ENCODE data around the gene SPACDR.

SPACDR gene

GRCh38 chr7:100434297-100435144, 29.5 kb downstream of the SPACDR start:
- no peak for DNase-seq (ENCODE audit: low spot score)

- DNase-seq (ENCODE audit: low spot score), result no peak
These were observed 30.3 kb downstream of the SPACDR start for GRCh38 chr7:100433592-100434296.

GRCh38 chr7:100433276-100433591, 30.8 kb downstream of the SPACDR start:
- DNase-seq (ENCODE audit: low spot score), result no peak

- DNase-seq (ENCODE audit: low spot score), result no peak
These were observed 31.3 kb downstream of the SPACDR start for GRCh38 chr7:100432621-100433275.

GRCh38 chr7:100432053-100432452, 32.0 kb downstream of the SPACDR start:
- DNase-seq (ENCODE audit: low spot score), result no peak

GRCh38 chr7:100431286-100431735, 32.7 kb downstream of the SPACDR start:
- no peak for DNase-seq (ENCODE audit: low spot score)

GRCh38 chr7:100430493-100431285, 33.4 kb downstream of the SPACDR start:
- DNase-seq (ENCODE audit: low spot score), result peak; percentile 30

GRCh38 chr7:100429637-100430492, 34.2 kb downstream of the SPACDR start, which contains the start of gene MEPCE:
TSS of gene MEPCE (plus strand) at chr7:100429831. CDS start at chr7:100430019, 188 bp downstream.
- peak; percentile 90 for DNase-seq (ENCODE audit: low spot score)

GRCh38 chr7:100428967-100429636, 35.0 kb downstream of the SPACDR start:
- peak; percentile 99 for DNase-seq (ENCODE audit: low spot score)

- DNase-seq (ENCODE audit: low spot score), result peak; percentile 97
These were observed 35.7 kb downstream of the SPACDR start, which contains the start of gene ZCWPW1 for GRCh38 chr7:100428199-100428966. TSS of gene ZCWPW1 (minus strand) at chr7:100428703. CDS start at chr7:100420649, 8,054 bp downstream.

- no peak for DNase-seq (ENCODE audit: low spot score)
These were observed 36.3 kb downstream of the SPACDR start for GRCh38 chr7:100427762-100428198.

- no peak for DNase-seq (ENCODE audit: low spot score)
These were observed 37.5 kb downstream of the SPACDR start for GRCh38 chr7:100426516-100426915.

GRCh38 chr7:100425347-100425746, 38.7 kb downstream of the SPACDR start:
- no peak for DNase-seq (ENCODE audit: low spot score)

GRCh38 chr7:100423315-100423714, 40.7 kb downstream of the SPACDR start:
- DNase-seq (ENCODE audit: low spot score), result no peak

- DNase-seq (ENCODE audit: low spot score), result no peak
These were observed 44.3 kb downstream of the SPACDR start for GRCh38 chr7:100419660-100420226.

GRCh38 chr7:100418930-100419659, 45.0 kb downstream of the SPACDR start:
- DNase-seq (ENCODE audit: low spot score), result no peak

- no peak for DNase-seq (ENCODE audit: low spot score)
These were observed 48.6 kb downstream of the SPACDR start for GRCh38 chr7:100415448-100415847.

- no peak for DNase-seq (ENCODE audit: low spot score)
These were observed 50.2 kb downstream of the SPACDR start for GRCh38 chr7:100413889-100414288.
